KOPT-K1 (cell line): ENCODE results near the gene SSTR5.

Source experiments
- H3K27ac ChIP-seq: fragments of 200-600 bp; sonication (generic); 2 replicates; pipeline ENCODE4 v1.5.1; 2016; ENCODE audit warnings: antibody characterized with exemption, mild to moderate bottlenecking, low read depth, low read length; ENCODE audit not compliant: poor library complexity, severe bottlenecking
- H3K36me3 ChIP-seq: fragments of 200-600 bp; sonication (generic); 2 replicates; pipeline ENCODE4 v1.5.1; 2017; ENCODE audit warnings: antibody characterized with exemption, mild to moderate bottlenecking, low read length, moderate library complexity; ENCODE audit not compliant: insufficient read depth
- H3K9me3 ChIP-seq: fragments of 200-600 bp; sonication (generic); 2 replicates; pipeline ENCODE4 v1.5.1; 2017; ENCODE audit warnings: antibody characterized with exemption, low read length, mild to moderate bottlenecking; ENCODE audit not compliant: insufficient read depth, poor library complexity, severe bottlenecking

The SSTR5 gene

DNA sequence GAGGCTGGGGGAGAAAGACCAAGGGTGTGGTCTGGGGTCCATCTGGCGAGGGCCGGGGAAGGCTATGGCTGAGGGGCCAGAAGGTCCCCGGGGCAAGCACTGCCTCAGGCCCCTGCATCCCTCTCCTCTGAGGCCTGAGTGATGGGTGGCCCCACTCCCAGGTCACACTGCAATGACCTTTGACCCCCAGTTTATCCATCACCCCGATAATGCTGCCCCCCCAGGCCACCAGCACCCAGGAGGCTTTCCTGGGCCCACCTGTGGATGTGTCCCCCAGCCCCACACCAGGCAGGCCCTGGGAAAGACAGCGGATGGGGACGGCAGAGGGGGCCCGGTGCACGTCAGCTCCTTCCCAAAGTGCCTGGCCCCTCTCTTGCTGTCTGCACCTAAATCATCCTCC, 57.8 kb downstream of the SSTR5 start:
- Histone ChIP-seq H3K36me3 (no peaks in the 10 kb centered on the region), H3K27ac (no peak overlapping the region), H3K9me3 (no peaks in the 10 kb centered on the region)
